Esophagus squamous epithelium (tissue), 5 donors: Measurements from ENCODE around the gene SLC6A3. TPM values are rescaled to one million over a fixed set of nuclear protein-coding genes. Genes with fewer than 3 reads are reported as not detected.

ENCODE experiments used
- DNase-seq: peaks from one replicate; lab custom pipeline; 2025; lab: John Stamatoyannopoulos, UW
- H3K27ac ChIP-seq, 4 donors: fragments of 200-600 bp; sonication (generic); one replicate each; pipeline ENCODE4 v1.5.1; 2016 to 2019; ENCODE audit warnings: mild to moderate bottlenecking in 1 of 4
- H3K27me3 ChIP-seq, 4 donors: fragments of 200-600 bp; sonication (generic); 1 replicate in 3 of 4; 2 replicates in 1 of 4; pipeline versions ENCODE4 v1.5.1 to v1.6.0; 2017 to 2021; ENCODE audit warnings: antibody characterized with exemption in 1 of 4
- H3K36me3 ChIP-seq, 3 donors: fragments of 200-600 bp; sonication (generic); one replicate each; pipeline ENCODE4 v1.5.1; 2016 to 2019
- H3K4me1 ChIP-seq, 3 donors: fragments of 200-600 bp; sonication (generic); one replicate each; pipeline ENCODE4 v1.5.1; 2017 to 2019
- H3K4me3 ChIP-seq, 4 donors: fragments of 200-600 bp; sonication (generic); 1 replicate in 3 of 4; 2 replicates in 1 of 4; pipeline ENCODE4 v1.5.1; 2016 to 2019; ENCODE audit warnings: mild to moderate bottlenecking in 2 of 4, moderate library complexity in 1 of 4
- H3K9me3 ChIP-seq, 3 donors: fragments of 200-600 bp; sonication (generic); one replicate each; pipeline ENCODE4 v1.5.1; 2016 to 2019
- POLR2A ChIP-seq, 4 donors: fragments of 450-650 bp; IDR thresholded peaks; one replicate each; pipeline ENCODE4 v1.6.1; 2017; ENCODE audit warnings: antibody characterized with exemption in 4 of 4, mild to moderate bottlenecking in 4 of 4, moderate library complexity in 3 of 4
- WGBS, 2 donors: methylation state at CpG; one replicate each; pipeline ENCODE4 v1.1.5; 2018; 5-methylcytosine and 5-hydroxymethylcytosine counted together
- intact Hi-C: fragments of 100-400 bp; cut with DNase I; formaldehyde crosslinking; loops from one replicate; pipeline ENCODE4 v1.15.0; 2022
- total RNA-seq, 4 donors: library from RNA; depleted of rRNA; stranded (reverse); fragments of >200 nt; gene quantifications; one replicate each; pipeline ENCODE4 v1.1.0, GENCODE V29; 2016
- TF ChIP-seq, protein P1 (sequence below), 6 experiments: fragments of 450-650 bp in 4 of 6; fragments of 200-600 bp in 2 of 6; sonication (generic) in 2 of 6; IDR thresholded peaks; one replicate each; pipeline ENCODE4 v1.5.1; 2016 to 2019; ENCODE audit warnings: antibody characterized with exemption in 6 of 6, mild to moderate bottlenecking in 4 of 6, moderate library complexity in 4 of 6
- donor health status: DM: yes; HTN: yes; CAD: no.

Gene SLC6A3
- total RNA-seq, 4 donors from 2014 or later = 0.19 TPM; not detected in 3

DNA sequence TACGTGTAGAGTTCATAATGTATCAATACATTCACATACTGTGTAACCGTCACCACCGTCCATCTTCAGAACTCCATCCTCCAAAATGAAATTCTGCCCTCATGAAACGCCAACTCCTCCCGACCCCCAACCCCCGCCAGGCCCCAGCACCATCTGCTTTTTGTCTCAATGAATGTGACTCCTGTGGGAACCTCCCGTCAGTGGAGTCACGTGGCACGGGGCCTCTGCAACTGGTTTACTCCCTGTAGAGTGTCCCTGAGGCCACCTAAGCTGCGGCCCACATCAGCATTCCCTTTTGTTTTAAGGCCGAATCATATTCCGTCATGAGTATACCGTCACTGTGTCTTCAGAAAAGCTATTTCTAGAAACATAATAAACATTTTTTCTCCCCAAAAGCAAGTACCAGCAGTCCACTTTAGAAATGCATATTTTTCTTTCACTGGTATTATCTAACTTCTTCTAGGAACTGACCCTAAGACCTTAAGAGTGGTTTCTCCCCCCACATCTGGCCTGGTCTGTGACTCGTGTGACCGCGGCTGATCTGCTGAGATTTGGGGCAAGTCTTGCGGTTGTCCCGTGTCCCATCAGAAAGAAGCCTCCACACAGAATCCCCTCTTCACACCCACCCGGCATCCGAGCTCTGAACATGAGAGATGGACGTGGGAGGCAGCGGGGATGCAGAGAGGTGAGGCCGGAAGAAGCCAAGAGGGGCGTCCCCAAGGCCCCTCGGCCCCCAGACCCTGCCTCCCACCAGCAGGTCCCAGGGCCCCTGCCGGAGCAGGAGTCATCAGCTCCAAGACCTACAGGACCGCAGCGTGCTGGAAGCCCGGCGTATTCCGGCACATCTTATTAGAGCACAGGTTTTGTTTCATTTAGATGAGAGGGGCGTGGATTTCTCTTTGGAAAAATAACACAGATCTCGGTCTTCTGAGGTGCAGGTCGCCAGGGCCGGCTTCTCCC is 38.3 kb downstream of the SLC6A3 start:
- H3K27ac ChIP-seq = no peak overlapping the region
- no peak for DNase-seq
- TF ChIP-seq, protein P1, sequence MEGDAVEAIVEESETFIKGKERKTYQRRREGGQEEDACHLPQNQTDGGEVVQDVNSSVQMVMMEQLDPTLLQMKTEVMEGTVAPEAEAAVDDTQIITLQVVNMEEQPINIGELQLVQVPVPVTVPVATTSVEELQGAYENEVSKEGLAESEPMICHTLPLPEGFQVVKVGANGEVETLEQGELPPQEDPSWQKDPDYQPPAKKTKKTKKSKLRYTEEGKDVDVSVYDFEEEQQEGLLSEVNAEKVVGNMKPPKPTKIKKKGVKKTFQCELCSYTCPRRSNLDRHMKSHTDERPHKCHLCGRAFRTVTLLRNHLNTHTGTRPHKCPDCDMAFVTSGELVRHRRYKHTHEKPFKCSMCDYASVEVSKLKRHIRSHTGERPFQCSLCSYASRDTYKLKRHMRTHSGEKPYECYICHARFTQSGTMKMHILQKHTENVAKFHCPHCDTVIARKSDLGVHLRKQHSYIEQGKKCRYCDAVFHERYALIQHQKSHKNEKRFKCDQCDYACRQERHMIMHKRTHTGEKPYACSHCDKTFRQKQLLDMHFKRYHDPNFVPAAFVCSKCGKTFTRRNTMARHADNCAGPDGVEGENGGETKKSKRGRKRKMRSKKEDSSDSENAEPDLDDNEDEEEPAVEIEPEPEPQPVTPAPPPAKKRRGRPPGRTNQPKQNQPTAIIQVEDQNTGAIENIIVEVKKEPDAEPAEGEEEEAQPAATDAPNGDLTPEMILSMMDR (IDR thresholded peaks at IDR 0.05) = no peak
- TF ChIP-seq POLR2A (IDR thresholded peaks at IDR 0.05) = no peak
- no peaks in the 10 kb centered on the region for H3K4me1 ChIP-seq
- 65 to 67% methylated on average over 28 to 31 of the region's 35 CpGs for WGBS, 2 donors
- H3K4me3 ChIP-seq = no peak overlapping the region
- no peaks in the 10 kb centered on the region for H3K9me3 ChIP-seq
- peaks cover 0 to 55% (median 0%) of the 10 kb centered on the region in 4 donors for H3K27me3 ChIP-seq
- no peaks in the 10 kb centered on the region for H3K36me3 ChIP-seq
- intact Hi-C loops = no loop called here

DNA sequence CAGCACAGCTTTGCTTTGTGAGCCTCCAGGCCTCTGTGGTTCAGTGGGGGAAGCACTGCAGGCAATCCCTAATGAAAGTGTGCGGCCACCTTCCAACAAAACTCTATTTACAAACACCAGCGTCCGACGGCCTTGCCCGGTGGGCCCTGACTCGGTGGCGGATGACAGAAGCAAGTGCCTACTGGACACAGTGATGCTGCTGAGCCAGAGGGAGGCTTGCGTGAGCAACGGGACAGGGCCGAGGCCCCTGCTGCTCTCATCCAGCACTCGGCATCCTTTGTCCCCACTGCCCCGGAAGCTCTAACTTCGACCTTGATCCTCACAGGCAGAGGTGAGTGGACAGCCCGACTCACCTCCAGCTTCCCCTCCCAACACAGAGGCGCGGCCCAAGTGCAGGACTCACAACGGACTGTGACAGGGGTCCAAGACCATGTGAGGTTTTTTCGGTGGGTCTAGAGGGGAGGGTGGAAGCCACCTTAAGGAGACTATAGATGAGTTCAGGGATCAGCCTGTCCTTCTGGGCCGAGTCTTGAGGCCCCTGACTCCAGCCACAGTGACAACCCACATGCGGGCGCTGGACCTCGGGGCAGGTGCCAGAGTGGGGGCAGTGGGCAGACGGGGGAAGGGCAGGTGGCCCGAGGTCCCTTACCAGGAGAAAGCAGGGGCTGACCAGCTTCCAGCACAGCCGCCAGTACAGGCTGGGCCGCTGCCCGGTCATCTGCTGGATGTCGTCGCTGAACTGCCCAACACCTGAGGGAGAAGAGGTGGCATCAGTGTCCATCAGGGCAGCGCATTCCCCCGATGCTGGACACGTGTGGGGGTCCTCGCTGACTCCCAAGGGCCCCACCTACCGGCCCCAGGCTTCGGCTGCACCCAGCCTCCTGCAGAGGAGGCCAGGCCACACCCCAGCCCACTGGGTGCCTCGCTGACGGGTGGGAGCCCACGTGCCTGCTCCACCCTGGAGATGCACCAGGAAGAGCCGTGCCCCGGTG is 39.4 kb downstream of the SLC6A3 start:
- no peaks in the 10 kb centered on the region for H3K4me1 ChIP-seq
- intact Hi-C loops = no loop called here
- no peak for DNase-seq
- WGBS, 2 donors = 85 to 95% methylated on average over 6 to 12 of the region's 40 CpGs
- no peaks in the 10 kb centered on the region for H3K36me3 ChIP-seq
- H3K4me3 ChIP-seq = no peak overlapping the region
- no peak overlapping the region for H3K27ac ChIP-seq
- no peak for TF ChIP-seq POLR2A (IDR thresholded peaks at IDR 0.05)
- TF ChIP-seq, protein P1 (IDR thresholded peaks at IDR 0.05) = no peak
- H3K9me3 ChIP-seq = no peaks in the 10 kb centered on the region
- peaks cover 0 to 57% (median 0%) of the 10 kb centered on the region in 4 donors for H3K27me3 ChIP-seq

DNA sequence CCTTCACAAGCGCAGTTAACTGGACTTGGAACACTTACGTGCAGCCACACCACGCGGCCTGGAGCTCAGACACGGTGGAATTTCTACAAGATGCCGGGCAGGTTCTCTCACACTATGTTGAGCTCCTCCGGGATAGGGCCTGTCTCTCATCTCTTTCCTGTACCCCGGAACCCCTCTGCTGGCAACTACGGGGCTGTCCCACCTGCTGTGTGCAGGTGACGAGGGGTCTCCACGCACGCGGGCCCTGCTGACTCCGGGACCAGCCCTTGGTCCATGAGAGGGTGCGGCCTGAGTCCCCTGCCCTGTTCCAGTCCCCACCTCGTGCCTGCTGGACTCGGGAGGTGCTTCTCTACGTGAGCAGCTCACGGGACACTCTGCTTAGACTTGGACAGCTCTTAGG is 40.1 kb downstream of the SLC6A3 start:
- no peak for DNase-seq
- 79 to 87% methylated on average over 3 to 8 of the region's 19 CpGs for WGBS, 2 donors

DNA sequence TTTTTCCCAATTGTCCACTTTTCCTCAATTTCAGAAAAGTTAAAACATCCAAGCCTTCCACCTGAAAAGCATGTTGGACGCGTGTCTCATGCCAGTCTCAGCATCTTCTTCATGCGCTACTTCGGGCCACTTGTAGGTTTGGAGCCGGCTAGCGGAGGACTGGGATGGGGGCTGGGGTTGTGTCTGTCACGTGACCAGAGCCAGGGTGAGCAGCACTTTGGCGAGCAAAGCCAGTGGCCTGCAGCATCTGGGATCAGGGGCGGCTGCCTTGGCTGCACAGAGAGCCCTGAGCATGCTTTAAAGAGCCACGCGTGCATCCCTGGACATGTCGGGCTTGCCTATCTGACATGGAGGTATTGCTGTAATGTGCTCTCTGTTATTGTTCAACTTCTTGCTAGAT is 41.2 kb downstream of the SLC6A3 start:
- DNase-seq = no peak
- intact Hi-C loops = no loop called here
- TF ChIP-seq POLR2A (IDR thresholded peaks at IDR 0.05) = no peak
- TF ChIP-seq, protein P1 (IDR thresholded peaks at IDR 0.05) = no peak
- Histone ChIP-seq H3K36me3 (no peaks in the 10 kb centered on the region), H3K4me1 (no peaks in the 10 kb centered on the region), H3K4me3 (no peak overlapping the region), H3K9me3 (peaks cover 0 to 7% (median 0%) of the 10 kb centered on the region in 3 donors), H3K27me3 (peaks cover 0 to 59% (median 0%) of the 10 kb centered on the region in 4 donors), H3K27ac (no peak overlapping the region)
- 70 to 78% methylated on average over 6 to 9 of the region's 12 CpGs for whole genome bisulfite sequencing, 2 donors

More for the DNA sequence above, 40.1 kb downstream of the SLC6A3 start:
- no peaks in the 10 kb centered on the region for H3K4me1 ChIP-seq
- no peak overlapping the region for H3K27ac ChIP-seq
- no peaks in the 10 kb centered on the region for H3K36me3 ChIP-seq
- H3K4me3 ChIP-seq = no peak overlapping the region
- intact Hi-C loops = no loop called here
- TF ChIP-seq POLR2A (IDR thresholded peaks at IDR 0.05) = no peak
- TF ChIP-seq, protein P1 (IDR thresholded peaks at IDR 0.05) = no peak
- H3K9me3 ChIP-seq = no peaks in the 10 kb centered on the region
- peaks cover 0 to 59% (median 0%) of the 10 kb centered on the region in 4 donors for H3K27me3 ChIP-seq
